Liver (tissue), 9 donors: Measurements from ENCODE around the gene RAPH1. TPM values are rescaled to one million over a fixed set of nuclear protein-coding genes. Genes with fewer than 3 reads are reported as not detected.

Experiments
- DNase-seq: peaks from one replicate; pipeline ENCODE4 v3.0.0-alpha.2; 2017; ENCODE audit warnings: low spot score
- H3K27ac ChIP-seq, 2 donors: one replicate each; pipeline ENCODE4 v1.7.0; 2013; ENCODE audit warnings: inconsistent platforms in 2 of 2, low read length in 2 of 2, control low read depth in 1 of 2, low read depth in 1 of 2, mild to moderate bottlenecking in 1 of 2
- H3K27me3 ChIP-seq, 4 donors: one replicate each; pipeline versions ENCODE4 v1.6.1 to v1.7.0; 2013; ENCODE audit warnings: low read length in 3 of 4, inconsistent platforms in 1 of 4, mild to moderate bottlenecking in 1 of 4, moderate library complexity in 1 of 4; ENCODE audit not compliant: control insufficient read depth in 4 of 4, insufficient read depth in 4 of 4
- H3K36me3 ChIP-seq, 4 donors: one replicate each; pipeline versions ENCODE4 v1.6.1 to v1.7.0; 2013; ENCODE audit warnings: low read length in 3 of 4, mild to moderate bottlenecking in 3 of 4, low read depth in 1 of 4, moderate library complexity in 1 of 4; ENCODE audit not compliant: control insufficient read depth in 4 of 4, insufficient read depth in 3 of 4
- H3K4me1 ChIP-seq, 4 donors: one replicate each; pipeline versions ENCODE4 v1.6.1 to v1.7.0; 2013; ENCODE audit warnings: low read length in 3 of 4, mild to moderate bottlenecking in 3 of 4, moderate library complexity in 1 of 4; ENCODE audit not compliant: control insufficient read depth in 4 of 4, insufficient read depth in 4 of 4
- H3K4me3 ChIP-seq, 3 donors: one replicate each; pipeline versions ENCODE4 v1.6.1 to v1.7.0; 2013; ENCODE audit warnings: low read length in 3 of 3, control low read depth in 1 of 3, low read depth in 1 of 3, mild to moderate bottlenecking in 1 of 3
- H3K9ac ChIP-seq, 2 donors: one replicate each; pipeline ENCODE4 v1.7.0; 2013; ENCODE audit warnings: low read length in 2 of 2, mild to moderate bottlenecking in 2 of 2, moderate library complexity in 2 of 2, control low read depth in 1 of 2, low read depth in 1 of 2
- H3K9me3 ChIP-seq, 4 donors: one replicate each; pipeline versions ENCODE4 v1.6.1 to v1.7.0; 2013; ENCODE audit warnings: low read length in 3 of 4; ENCODE audit not compliant: control insufficient read depth in 4 of 4
- EGR1 ChIP-seq, 2 donors: IDR thresholded peaks; 2 replicates each; pipeline ENCODE4 v1.6.1; 2016 to 2018; ENCODE audit warnings: antibody characterized with exemption in 2 of 2, low read depth in 2 of 2
- FOXA1 ChIP-seq: IDR thresholded peaks from 2 replicates; pipeline ENCODE4 v1.6.1; 2016; ENCODE audit warnings: antibody characterized with exemption
- FOXA2 ChIP-seq: IDR thresholded peaks from 2 replicates; pipeline ENCODE4 v1.6.1; 2016; ENCODE audit warnings: antibody characterized with exemption
- GABPA ChIP-seq, 2 donors: IDR thresholded peaks in 1 of 2; conservative IDR thresholded peaks in 1 of 2; 2 replicates each; pipeline ENCODE4 v1.6.1; 2016; ENCODE audit warnings: antibody characterized with exemption in 2 of 2, mild to moderate bottlenecking in 1 of 2, moderate library complexity in 1 of 2
- HNF4A ChIP-seq, 2 donors: conservative IDR thresholded peaks; 2 replicates each; pipeline ENCODE4 v1.6.1; 2016; ENCODE audit warnings: antibody characterized with exemption in 2 of 2, mild to moderate bottlenecking in 2 of 2
- HNF4G ChIP-seq: IDR thresholded peaks from 2 replicates; pipeline ENCODE4 v1.6.1; 2016; ENCODE audit warnings: antibody characterized with exemption
- JUND ChIP-seq, 2 donors: IDR thresholded peaks; 2 replicates each; pipeline ENCODE4 v1.6.1; 2016; ENCODE audit warnings: antibody characterized with exemption in 2 of 2
- NR2F2 ChIP-seq: IDR thresholded peaks from 2 replicates; pipeline ENCODE4 v1.6.1; 2016; ENCODE audit warnings: antibody characterized with exemption
- RAD21 ChIP-seq, 2 donors: IDR thresholded peaks; 2 replicates each; pipeline ENCODE4 v1.6.1; 2016; ENCODE audit warnings: antibody characterized with exemption in 2 of 2, mild to moderate bottlenecking in 2 of 2
- RXRA ChIP-seq, 2 donors: IDR thresholded peaks; 2 replicates each; pipeline ENCODE4 v1.6.1; 2017 to 2018; ENCODE audit warnings: antibody characterized with exemption in 2 of 2, mild to moderate bottlenecking in 1 of 2
- SP1 ChIP-seq: IDR thresholded peaks from 2 replicates; pipeline ENCODE4 v1.6.1; 2018; ENCODE audit warnings: antibody characterized with exemption, mild to moderate bottlenecking
- TAF1 ChIP-seq: conservative IDR thresholded peaks from 2 replicates; pipeline ENCODE4 v1.6.1; 2016; ENCODE audit warnings: antibody characterized with exemption, mild to moderate bottlenecking
- YY1 ChIP-seq: IDR thresholded peaks from 2 replicates; pipeline ENCODE4 v1.6.1; 2016; ENCODE audit warnings: antibody characterized with exemption, mild to moderate bottlenecking
- WGBS: extraction: QIAGEN DNeasy Blood & Tissue Kit; methylation state at CpG from one replicate; pipeline ENCODE4 v1.1.7; 2013; 5-methylcytosine and 5-hydroxymethylcytosine counted together
- polyA plus RNA-seq, 2 donors: library from polyadenylated mRNA; stranded (reverse) in 1 of 2; unstranded in 1 of 2; fragments of 200-250 nt in 1 of 2; fragments of >200 nt in 1 of 2; fragmentation: Nextera tagmentation in 1 of 2; extraction: Ambion mirVana in 1 of 2; gene quantifications; one replicate each; pipeline versions ENCODE4 v1.2.1 to v1.2.3, GENCODE V29; 2013 to 2015
- total RNA-seq, 2 donors: library from RNA; depleted of rRNA; stranded (reverse); fragments of >200 nt; gene quantifications; one replicate each; pipeline ENCODE4 v1.2.3, GENCODE V29; 2014
- TF ChIP-seq, protein P1 (sequence below): IDR thresholded peaks from 2 replicates; pipeline ENCODE4 v1.6.1; 2016; ENCODE audit warnings: antibody characterized with exemption, mild to moderate bottlenecking
- TF ChIP-seq, protein P2 (sequence below): IDR thresholded peaks from 2 replicates; pipeline ENCODE4 v1.6.1; 2016; ENCODE audit warnings: antibody characterized with exemption
- TF ChIP-seq, protein P3 (sequence below): fragments of 150-350 bp; IDR thresholded peaks from 2 replicates; pipeline ENCODE4 v1.5.1; 2017; ENCODE audit warnings: improper control_type of control experiment, low read depth, low read length; ENCODE audit not compliant: missing input control
- TF ChIP-seq, protein P4 (sequence below): IDR thresholded peaks from 2 replicates; pipeline ENCODE4 v1.6.1; 2016; ENCODE audit warnings: antibody characterized with exemption
- TF ChIP-seq, protein P5 (sequence below): IDR thresholded peaks from 2 replicates; pipeline ENCODE4 v1.6.1; 2016; ENCODE audit warnings: antibody characterized with exemption
- donor health status: healthy.
- donor health status: healthy.
- donor health status: healthy.
- donor health status: healthy.
- donor health status: healthy.

The RAPH1 gene
- total and polyA plus RNA-seq, 4 donors = 7.0 to 83.1 (median 19.4) TPM

GRCh38 chr2:203427061-203427460 is 108.0 kb downstream of the RAPH1 start:
- TF ChIP-seq NR2F2 = no peak
- TF ChIP-seq GABPA (IDR thresholded peaks at IDR 0.05 in 1 of 2, conservative IDR thresholded peaks at IDR 0.05 in 1 of 2) = no peak
- TF ChIP-seq, protein P1, sequence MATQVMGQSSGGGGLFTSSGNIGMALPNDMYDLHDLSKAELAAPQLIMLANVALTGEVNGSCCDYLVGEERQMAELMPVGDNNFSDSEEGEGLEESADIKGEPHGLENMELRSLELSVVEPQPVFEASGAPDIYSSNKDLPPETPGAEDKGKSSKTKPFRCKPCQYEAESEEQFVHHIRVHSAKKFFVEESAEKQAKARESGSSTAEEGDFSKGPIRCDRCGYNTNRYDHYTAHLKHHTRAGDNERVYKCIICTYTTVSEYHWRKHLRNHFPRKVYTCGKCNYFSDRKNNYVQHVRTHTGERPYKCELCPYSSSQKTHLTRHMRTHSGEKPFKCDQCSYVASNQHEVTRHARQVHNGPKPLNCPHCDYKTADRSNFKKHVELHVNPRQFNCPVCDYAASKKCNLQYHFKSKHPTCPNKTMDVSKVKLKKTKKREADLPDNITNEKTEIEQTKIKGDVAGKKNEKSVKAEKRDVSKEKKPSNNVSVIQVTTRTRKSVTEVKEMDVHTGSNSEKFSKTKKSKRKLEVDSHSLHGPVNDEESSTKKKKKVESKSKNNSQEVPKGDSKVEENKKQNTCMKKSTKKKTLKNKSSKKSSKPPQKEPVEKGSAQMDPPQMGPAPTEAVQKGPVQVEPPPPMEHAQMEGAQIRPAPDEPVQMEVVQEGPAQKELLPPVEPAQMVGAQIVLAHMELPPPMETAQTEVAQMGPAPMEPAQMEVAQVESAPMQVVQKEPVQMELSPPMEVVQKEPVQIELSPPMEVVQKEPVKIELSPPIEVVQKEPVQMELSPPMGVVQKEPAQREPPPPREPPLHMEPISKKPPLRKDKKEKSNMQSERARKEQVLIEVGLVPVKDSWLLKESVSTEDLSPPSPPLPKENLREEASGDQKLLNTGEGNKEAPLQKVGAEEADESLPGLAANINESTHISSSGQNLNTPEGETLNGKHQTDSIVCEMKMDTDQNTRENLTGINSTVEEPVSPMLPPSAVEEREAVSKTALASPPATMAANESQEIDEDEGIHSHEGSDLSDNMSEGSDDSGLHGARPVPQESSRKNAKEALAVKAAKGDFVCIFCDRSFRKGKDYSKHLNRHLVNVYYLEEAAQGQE = no peak
- TF ChIP-seq YY1 = no peak
- TF ChIP-seq FOXA2 = no peak
- no peak for TF ChIP-seq RXRA (IDR thresholded peaks at IDR 0.05)
- TF ChIP-seq HNF4A (conservative IDR thresholded peaks at IDR 0.05) = no peak
- TF ChIP-seq EGR1 (IDR thresholded peaks at IDR 0.05; ENCODE audit: low read depth in 2 of 2) = no peak
- no peak for TF ChIP-seq HNF4G
- no peak for TF ChIP-seq SP1
- TF ChIP-seq, protein P2, sequence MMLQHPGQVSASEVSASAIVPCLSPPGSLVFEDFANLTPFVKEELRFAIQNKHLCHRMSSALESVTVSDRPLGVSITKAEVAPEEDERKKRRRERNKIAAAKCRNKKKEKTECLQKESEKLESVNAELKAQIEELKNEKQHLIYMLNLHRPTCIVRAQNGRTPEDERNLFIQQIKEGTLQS = no peak
- TF ChIP-seq, protein P3, sequence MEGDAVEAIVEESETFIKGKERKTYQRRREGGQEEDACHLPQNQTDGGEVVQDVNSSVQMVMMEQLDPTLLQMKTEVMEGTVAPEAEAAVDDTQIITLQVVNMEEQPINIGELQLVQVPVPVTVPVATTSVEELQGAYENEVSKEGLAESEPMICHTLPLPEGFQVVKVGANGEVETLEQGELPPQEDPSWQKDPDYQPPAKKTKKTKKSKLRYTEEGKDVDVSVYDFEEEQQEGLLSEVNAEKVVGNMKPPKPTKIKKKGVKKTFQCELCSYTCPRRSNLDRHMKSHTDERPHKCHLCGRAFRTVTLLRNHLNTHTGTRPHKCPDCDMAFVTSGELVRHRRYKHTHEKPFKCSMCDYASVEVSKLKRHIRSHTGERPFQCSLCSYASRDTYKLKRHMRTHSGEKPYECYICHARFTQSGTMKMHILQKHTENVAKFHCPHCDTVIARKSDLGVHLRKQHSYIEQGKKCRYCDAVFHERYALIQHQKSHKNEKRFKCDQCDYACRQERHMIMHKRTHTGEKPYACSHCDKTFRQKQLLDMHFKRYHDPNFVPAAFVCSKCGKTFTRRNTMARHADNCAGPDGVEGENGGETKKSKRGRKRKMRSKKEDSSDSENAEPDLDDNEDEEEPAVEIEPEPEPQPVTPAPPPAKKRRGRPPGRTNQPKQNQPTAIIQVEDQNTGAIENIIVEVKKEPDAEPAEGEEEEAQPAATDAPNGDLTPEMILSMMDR = no peak
- TF ChIP-seq RAD21 (IDR thresholded peaks at IDR 0.05) = no peak
- TF ChIP-seq, protein P4, sequence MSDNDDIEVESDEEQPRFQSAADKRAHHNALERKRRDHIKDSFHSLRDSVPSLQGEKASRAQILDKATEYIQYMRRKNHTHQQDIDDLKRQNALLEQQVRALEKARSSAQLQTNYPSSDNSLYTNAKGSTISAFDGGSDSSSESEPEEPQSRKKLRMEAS = no peak
- no peak for TF ChIP-seq TAF1
- TF ChIP-seq, protein P5, sequence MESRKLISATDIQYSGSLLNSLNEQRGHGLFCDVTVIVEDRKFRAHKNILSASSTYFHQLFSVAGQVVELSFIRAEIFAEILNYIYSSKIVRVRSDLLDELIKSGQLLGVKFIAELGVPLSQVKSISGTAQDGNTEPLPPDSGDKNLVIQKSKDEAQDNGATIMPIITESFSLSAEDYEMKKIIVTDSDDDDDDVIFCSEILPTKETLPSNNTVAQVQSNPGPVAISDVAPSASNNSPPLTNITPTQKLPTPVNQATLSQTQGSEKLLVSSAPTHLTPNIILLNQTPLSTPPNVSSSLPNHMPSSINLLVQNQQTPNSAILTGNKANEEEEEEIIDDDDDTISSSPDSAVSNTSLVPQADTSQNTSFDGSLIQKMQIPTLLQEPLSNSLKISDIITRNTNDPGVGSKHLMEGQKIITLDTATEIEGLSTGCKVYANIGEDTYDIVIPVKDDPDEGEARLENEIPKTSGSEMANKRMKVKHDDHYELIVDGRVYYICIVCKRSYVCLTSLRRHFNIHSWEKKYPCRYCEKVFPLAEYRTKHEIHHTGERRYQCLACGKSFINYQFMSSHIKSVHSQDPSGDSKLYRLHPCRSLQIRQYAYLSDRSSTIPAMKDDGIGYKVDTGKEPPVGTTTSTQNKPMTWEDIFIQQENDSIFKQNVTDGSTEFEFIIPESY = no peak
- TF ChIP-seq FOXA1 = no peak
- TF ChIP-seq JUND (IDR thresholded peaks at IDR 0.05) = no peak
- 79% methylated on average over 2 of the region's 2 CpGs for WGBS
- H3K9me3 ChIP-seq = no peaks in the 10 kb centered on the region

More at GRCh38 chr2:203427061-203427460, 108.0 kb downstream of the RAPH1 start:
- Histone ChIP-seq H3K27ac (no peak overlapping the region), H3K4me1 (no peaks in the 10 kb centered on the region), H3K27me3 (no peaks in the 10 kb centered on the region), H3K4me3 (no peak overlapping the region), H3K36me3 (peaks cover 0 to under 1% (median 0%) of the 10 kb centered on the region in 4 donors), H3K9ac (no peak overlapping the region)
- DNase-seq = no peak
